Ovary (tissue), 9 donors: ENCODE results near the gene LSMEM2. TPM values are rescaled to one million over a fixed set of nuclear protein-coding genes. Genes with fewer than 3 reads are reported as not detected.
"Not testable (repeated sequence)": the region's sequence is repeated elsewhere in the genome, so short reads cannot be mapped to it uniquely, and the experiment has no call there.

Source experiments
- DNase-seq, 5 donors: peaks; one replicate each; pipeline ENCODE4 v3.0.0-alpha.2; 2019 to 2020
- H3K27ac ChIP-seq, 2 donors: fragments of 200-600 bp; one replicate each; pipeline versions ENCODE4 v1.5.1 to v1.8.0; 2019 to 2022
- H3K27me3 ChIP-seq: fragments of 200-600 bp; one replicate; pipeline ENCODE4 v1.8.0; 2022
- H3K36me3 ChIP-seq: fragments of 200-600 bp; sonication (generic); one replicate; pipeline ENCODE4 v1.5.1; 2019
- H3K4me1 ChIP-seq: one replicate; pipeline ENCODE4 v1.8.1; 2013; ENCODE audit warnings: mild to moderate bottlenecking, moderate library complexity; ENCODE audit not compliant: insufficient read depth
- H3K4me3 ChIP-seq: fragments of 200-600 bp; sonication (generic); one replicate; pipeline ENCODE4 v1.5.1; 2017
- H3K9me3 ChIP-seq, 2 donors: fragments of 200-600 bp in 1 of 2; sonication (generic) in 1 of 2; one replicate each; pipeline versions ENCODE4 v1.5.1 to v1.8.1; 2013 to 2019; ENCODE audit warnings: mild to moderate bottlenecking in 1 of 2, moderate library complexity in 1 of 2
- EP300 ChIP-seq: sonication (generic); formaldehyde crosslinking; IDR thresholded peaks from one replicate; pipeline ENCODE4 v1.6.1; 2017; ENCODE audit warnings: antibody characterized with exemption
- POLR2A ChIP-seq: fragments of 450-650 bp; IDR thresholded peaks from one replicate; pipeline ENCODE4 v1.6.1; 2017; ENCODE audit warnings: antibody characterized with exemption, mild to moderate bottlenecking, moderate library complexity
- WGBS, 3 donors: extraction: QIAGEN DNeasy Blood & Tissue Kit in 1 of 3; methylation state at CpG; one replicate each; pipeline versions ENCODE4 v1.1.5 to v1.1.7; 2013 to 2017; 5-methylcytosine and 5-hydroxymethylcytosine counted together
- intact Hi-C, 4 donors: fragments of 100-400 bp; cut with DNase I; formaldehyde crosslinking; loops; one replicate each; pipeline versions ENCODE4 v1.11.0 to v1.15.1; 2022 to 2023
- polyA plus RNA-seq, 2 donors: library from polyadenylated mRNA; stranded (reverse); fragments of 200-250 nt in 1 of 2; fragments of 350-450 nt in 1 of 2; fragmentation: Illumina TruSeq in 1 of 2; extraction: RNeasy Lipid Tissue Mini Kit (QIAGEN cat#74804) in 1 of 2; gene quantifications; one replicate each; pipeline ENCODE4 v1.2.3, GENCODE V29; 2013 to 2014
- total RNA-seq, 7 donors: library from RNA; depleted of rRNA in 2 of 7; stranded (reverse); fragments of >200 nt in 2 of 7; fragmentation: NEBNext Ultra II Directional in 3 of 7; extraction: Animal tissue kit (Norgen Biotek cat#: 25700) in 3 of 7; gene quantifications; one replicate each; pipeline versions ENCODE4 v1.1.0 to v1.2.4, GENCODE V29; 2016 to 2023
- TF ChIP-seq, protein P1 (sequence below), 3 donors: fragments of 450-650 bp in 2 of 3; fragments of 200-600 bp in 1 of 3; IDR thresholded peaks; one replicate each; pipeline versions ENCODE4 v1.5.1 to v1.8.0; 2016 to 2022; ENCODE audit warnings: antibody characterized with exemption in 3 of 3, mild to moderate bottlenecking in 1 of 3
- donor health status: DM: no; HTN: no; CAD: no; lungs with moderate emphysema.
- donor health status: DM: no; HTN: no; CAD: no.
- donor health status: Bipolar disorder and iron deficiency.
- donor health status: DM: yes; HTN: yes; CAD: no.
- donor health status: DM: no; HTN: no; CAD: no.
- donor health status: DM: yes; HTN: yes; CAD: no.

Gene LSMEM2
- total and polyA plus RNA-seq, 9 donors, result 0.42 to 1.4 (median 0.76) TPM; not detected in 2

DNA sequence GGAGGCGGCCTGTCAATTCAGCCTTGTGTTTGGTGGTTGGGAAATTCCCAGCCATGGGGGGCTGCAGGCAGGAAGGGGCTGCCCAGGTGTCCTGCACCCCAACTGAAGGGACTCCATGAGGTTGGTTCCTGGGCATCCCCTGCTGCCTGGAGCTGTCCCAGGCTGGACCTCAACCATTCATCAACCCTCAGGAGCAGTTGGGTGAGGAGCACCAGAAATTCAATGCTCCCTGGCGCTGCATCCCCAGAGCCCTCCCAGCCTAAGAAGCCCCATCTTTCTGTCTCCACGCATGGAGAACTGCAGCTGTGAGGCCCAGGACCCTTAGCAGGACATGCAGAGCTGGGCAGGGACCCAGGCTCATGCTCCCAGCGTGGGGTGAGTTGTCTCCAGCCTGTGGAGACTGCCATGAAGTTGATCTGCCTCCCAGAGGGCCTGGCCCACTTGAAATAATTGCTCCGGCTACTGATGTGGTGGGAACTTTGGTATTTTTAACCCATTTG lies 17.9 kb upstream of the LSMEM2 start:
- peak overlapping the region; percentile 97 to 99 for H3K27ac ChIP-seq
- intact Hi-C loops, result loop anchor here in 1 of 4 donors (10.0 kb wide), 1 partner anchor 64 kb away; the partner anchor contains the start of genes HYAL2 and TUSC2
- TF ChIP-seq, protein P1, sequence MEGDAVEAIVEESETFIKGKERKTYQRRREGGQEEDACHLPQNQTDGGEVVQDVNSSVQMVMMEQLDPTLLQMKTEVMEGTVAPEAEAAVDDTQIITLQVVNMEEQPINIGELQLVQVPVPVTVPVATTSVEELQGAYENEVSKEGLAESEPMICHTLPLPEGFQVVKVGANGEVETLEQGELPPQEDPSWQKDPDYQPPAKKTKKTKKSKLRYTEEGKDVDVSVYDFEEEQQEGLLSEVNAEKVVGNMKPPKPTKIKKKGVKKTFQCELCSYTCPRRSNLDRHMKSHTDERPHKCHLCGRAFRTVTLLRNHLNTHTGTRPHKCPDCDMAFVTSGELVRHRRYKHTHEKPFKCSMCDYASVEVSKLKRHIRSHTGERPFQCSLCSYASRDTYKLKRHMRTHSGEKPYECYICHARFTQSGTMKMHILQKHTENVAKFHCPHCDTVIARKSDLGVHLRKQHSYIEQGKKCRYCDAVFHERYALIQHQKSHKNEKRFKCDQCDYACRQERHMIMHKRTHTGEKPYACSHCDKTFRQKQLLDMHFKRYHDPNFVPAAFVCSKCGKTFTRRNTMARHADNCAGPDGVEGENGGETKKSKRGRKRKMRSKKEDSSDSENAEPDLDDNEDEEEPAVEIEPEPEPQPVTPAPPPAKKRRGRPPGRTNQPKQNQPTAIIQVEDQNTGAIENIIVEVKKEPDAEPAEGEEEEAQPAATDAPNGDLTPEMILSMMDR (IDR thresholded peaks at IDR 0.05), result no peak
- TF ChIP-seq EP300 (no peak), POLR2A (no peak)
- DNase-seq, result peak in 3 of 5 donors; percentile 44 to 49 (median 48)
- no peaks in the 10 kb centered on the region for H3K36me3 ChIP-seq
- no peaks in the 10 kb centered on the region for H3K27me3 ChIP-seq
- peaks cover 29% of the 10 kb centered on the region for H3K4me1 ChIP-seq
- 54 to 61% (median 54%) methylated on average over 5 of the region's 5 CpGs for whole genome bisulfite sequencing, 3 donors
- no peaks in the 10 kb centered on the region for H3K9me3 ChIP-seq
- H3K4me3 ChIP-seq, result no peak overlapping the region

DNA sequence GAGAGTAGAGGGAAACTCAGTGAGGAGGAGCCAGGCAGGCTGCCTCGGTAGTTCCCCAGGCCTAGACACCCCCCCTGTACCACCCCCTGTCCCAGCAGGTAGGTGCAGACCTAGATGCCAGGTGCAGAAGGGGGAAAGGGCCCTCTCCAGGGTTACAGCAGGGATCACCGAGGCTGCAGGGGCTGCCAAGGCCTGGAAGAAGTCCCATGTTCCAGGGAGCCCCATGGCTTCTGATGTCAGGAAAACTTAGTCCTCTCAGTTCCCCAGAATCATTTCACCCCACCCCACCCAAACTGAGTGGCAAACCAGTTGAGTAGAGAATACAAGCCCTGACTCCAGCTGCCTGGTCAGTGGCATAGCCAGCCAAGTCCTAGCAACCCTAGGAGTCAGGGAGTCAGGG lies 17.4 kb upstream of the LSMEM2 start:
- intact Hi-C loops, result loop anchor here in 1 of 4 donors (10.0 kb wide), 1 partner anchor 63 kb away; the partner anchor contains the start of genes HYAL2 and TUSC2
- H3K36me3 ChIP-seq, result no peaks in the 10 kb centered on the region
- no peak overlapping the region for H3K4me3 ChIP-seq
- DNase-seq, result peak in 3 of 5 donors; percentile 36 to 48 (median 40)
- no peaks in the 10 kb centered on the region for H3K9me3 ChIP-seq
- TF ChIP-seq, protein P1 (IDR thresholded peaks at IDR 0.05), result no peak
- TF ChIP-seq POLR2A, result no peak
- peak overlapping the region; percentile 97 to 99 for H3K27ac ChIP-seq
- 25 to 51% (median 48%) methylated on average over 2 of the region's 2 CpGs for WGBS, 3 donors
- H3K27me3 ChIP-seq, result no peaks in the 10 kb centered on the region
- peaks cover 34% of the 10 kb centered on the region for H3K4me1 ChIP-seq

DNA sequence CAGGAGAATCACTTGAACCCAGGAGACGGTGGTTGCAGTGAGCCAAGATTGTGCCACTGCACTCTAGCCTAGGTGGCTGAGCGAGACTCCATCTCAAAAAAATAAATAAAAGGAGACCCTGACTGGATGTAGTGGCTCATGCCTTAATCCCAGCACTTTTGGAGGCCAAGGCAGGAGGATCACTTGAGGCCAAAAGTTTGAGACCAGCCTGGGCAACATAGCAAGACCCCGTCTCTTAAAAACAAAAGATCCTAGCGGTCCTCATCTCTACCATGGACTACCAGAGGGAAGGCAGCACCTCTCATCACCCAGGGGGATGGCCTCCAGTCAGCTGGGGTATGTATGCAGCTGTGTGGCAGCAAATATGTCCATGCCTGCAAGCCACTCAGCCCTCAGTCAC lies 16.7 kb upstream of the LSMEM2 start:
- whole genome bisulfite sequencing, 3 donors, result 97 to 98% (median 98%) methylated on average over 4 of the region's 4 CpGs
- DNase-seq, H3K4me3 ChIP-seq, H3K27me3 ChIP-seq, H3K9me3 ChIP-seq, H3K36me3 ChIP-seq: not testable (repeated sequence)
- H3K4me1 ChIP-seq, result peaks cover 40% of the 10 kb centered on the region
- intact Hi-C loops, result loop anchor here in 1 of 4 donors (10.0 kb wide), 1 partner anchor 63 kb away; the partner anchor contains the start of genes HYAL2 and TUSC2
- peak overlapping the region; percentile 97 to 99 for H3K27ac ChIP-seq

DNA sequence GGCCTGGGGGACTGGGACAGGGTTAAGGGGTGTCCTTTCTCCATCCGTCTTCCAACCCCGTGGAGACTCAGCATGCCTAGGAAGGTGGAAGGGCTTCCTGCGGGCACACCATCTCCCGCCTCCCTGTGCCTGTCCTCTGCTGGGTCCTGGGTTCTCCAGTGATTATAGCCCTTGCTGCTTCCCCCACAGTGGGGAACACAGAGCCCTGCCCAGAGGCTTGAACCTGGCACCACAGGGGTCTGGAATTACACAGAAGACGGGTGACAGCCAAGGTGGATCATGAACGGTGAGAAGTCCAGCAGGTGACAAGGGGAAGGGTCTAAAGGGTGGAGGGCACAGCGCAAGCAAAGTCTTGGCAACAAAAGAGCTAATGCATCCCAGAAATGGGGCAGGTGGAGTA lies 16.1 kb upstream of the LSMEM2 start:
- Histone ChIP-seq H3K4me3 (no peak overlapping the region), H3K27ac (peak overlapping the region in 1 of 2 donors; percentile 99), H3K9me3 (no peaks in the 10 kb centered on the region), H3K36me3 (no peaks in the 10 kb centered on the region), H3K27me3 (no peaks in the 10 kb centered on the region), H3K4me1 (peaks cover 42% of the 10 kb centered on the region)
- 73 to 82% (median 79%) methylated on average over 7 of the region's 7 CpGs for WGBS, 3 donors
- intact Hi-C loops, result loop anchor here in 1 of 4 donors (10.0 kb wide), 1 partner anchor 62 kb away; the partner anchor contains the start of genes HYAL2 and TUSC2
- peak in 1 of 5 donors; percentile 34 for DNase-seq
- TF ChIP-seq POLR2A (no peak), EP300 (no peak)
- TF ChIP-seq, protein P1 (IDR thresholded peaks at IDR 0.05), result no peak
